Measurements from ENCODE around the gene PACRG.

The PACRG gene

DNA sequence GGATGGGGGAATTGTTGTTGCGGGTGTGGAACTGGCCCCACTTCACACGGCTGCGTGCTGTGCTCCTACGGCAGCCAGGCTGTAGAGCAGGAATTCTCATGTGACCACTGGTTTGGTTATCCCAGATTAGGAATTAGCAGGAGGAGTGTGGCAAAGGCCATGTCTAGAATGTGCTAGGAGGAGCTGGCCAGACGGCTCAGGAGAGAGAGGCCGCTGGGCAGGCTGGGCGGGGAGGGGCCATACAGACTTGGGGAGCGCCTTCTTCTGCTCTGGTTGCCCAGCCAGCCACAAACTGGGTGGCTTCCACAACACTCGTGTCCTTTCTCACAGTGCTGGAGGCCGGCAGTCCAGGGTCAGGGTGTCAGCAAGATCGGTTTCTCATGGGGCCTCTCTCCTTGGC is 441.7 kb downstream of the PACRG start:
- no peaks in the 10 kb centered on the region for H4K20me1 ChIP-seq (ENCODE audit: low read depth, low read length)
- H3K27me3 ChIP-seq (ENCODE audit: low read length) = no peaks in the 10 kb centered on the region
- no peak overlapping the region for H3K4me2 ChIP-seq (ENCODE audit: low read depth, low read length, poor library complexity, severe bottlenecking)
- H3F3A ChIP-seq (ENCODE audit: insufficient read depth) = no peaks in the 10 kb centered on the region
- no peak overlapping the region for H3K4me3 ChIP-seq (ENCODE audit: insufficient read depth, low read length, poor library complexity, severe bottlenecking)
- H3K79me2 ChIP-seq (ENCODE audit: insufficient read depth, low read length) = no peaks in the 10 kb centered on the region
- no peaks in the 10 kb centered on the region for H3K36me3 ChIP-seq (ENCODE audit: low read length)
- no peaks in the 10 kb centered on the region for H3K9me2 ChIP-seq (replicated peaks; ENCODE audit: insufficient read depth, low read length)
- no peak overlapping the region for H2AFZ ChIP-seq (ENCODE audit: low read depth, low read length, severe bottlenecking)
- H3K27ac ChIP-seq (ENCODE audit: low read depth, low read length) = no peak overlapping the region
- H3K9ac ChIP-seq (ENCODE audit: low read length) = no peak overlapping the region
- TF ChIP-seq, protein P1, sequence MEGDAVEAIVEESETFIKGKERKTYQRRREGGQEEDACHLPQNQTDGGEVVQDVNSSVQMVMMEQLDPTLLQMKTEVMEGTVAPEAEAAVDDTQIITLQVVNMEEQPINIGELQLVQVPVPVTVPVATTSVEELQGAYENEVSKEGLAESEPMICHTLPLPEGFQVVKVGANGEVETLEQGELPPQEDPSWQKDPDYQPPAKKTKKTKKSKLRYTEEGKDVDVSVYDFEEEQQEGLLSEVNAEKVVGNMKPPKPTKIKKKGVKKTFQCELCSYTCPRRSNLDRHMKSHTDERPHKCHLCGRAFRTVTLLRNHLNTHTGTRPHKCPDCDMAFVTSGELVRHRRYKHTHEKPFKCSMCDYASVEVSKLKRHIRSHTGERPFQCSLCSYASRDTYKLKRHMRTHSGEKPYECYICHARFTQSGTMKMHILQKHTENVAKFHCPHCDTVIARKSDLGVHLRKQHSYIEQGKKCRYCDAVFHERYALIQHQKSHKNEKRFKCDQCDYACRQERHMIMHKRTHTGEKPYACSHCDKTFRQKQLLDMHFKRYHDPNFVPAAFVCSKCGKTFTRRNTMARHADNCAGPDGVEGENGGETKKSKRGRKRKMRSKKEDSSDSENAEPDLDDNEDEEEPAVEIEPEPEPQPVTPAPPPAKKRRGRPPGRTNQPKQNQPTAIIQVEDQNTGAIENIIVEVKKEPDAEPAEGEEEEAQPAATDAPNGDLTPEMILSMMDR (IDR thresholded peaks at IDR 0.05; ENCODE audit: insufficient read depth, low read length, poor library complexity, severe bottlenecking) = no peak
- no peak for TF ChIP-seq EZH2phosphoT487 (conservative IDR thresholded peaks at IDR 0.05; ENCODE audit: low read length)
- no peaks in the 10 kb centered on the region for H3K9me3 ChIP-seq (ENCODE audit: insufficient read depth, low read length)

DNA sequence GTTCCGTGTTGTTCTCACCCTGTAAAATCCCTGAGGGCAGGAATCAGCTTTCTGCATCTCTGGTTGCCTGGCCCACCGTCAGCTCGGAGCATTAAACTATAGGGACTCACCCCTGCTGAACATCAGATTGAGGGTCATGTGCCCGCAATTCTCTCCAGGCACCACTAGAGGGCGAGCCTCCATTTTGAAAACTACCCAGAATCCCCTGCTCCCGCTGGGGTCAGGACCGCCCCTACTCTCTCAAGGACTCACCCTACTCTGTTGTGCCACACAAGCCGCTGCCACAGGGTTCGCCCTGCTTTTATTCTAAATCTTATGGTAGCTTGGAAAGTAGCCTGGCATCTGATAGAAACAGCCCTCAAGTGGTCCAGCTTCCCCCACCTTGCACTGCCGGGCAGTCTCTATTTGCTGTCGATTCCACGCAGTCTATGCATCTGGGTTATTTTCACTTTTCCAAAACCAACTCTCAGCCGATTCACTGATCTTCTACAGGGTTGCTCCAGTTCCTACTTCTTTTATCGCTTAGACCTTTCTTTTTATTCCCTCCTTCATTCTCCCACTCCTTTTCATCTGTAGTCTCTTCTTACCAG is 442.6 kb downstream of the PACRG start:
- H3K9ac ChIP-seq (ENCODE audit: low read length) = no peak overlapping the region
- H3K36me3 ChIP-seq (ENCODE audit: low read length) = no peaks in the 10 kb centered on the region
- H3K9me3 ChIP-seq (ENCODE audit: insufficient read depth, low read length) = no peaks in the 10 kb centered on the region
- no peaks in the 10 kb centered on the region for H3F3A ChIP-seq (ENCODE audit: insufficient read depth)
- no peak overlapping the region for H3K4me3 ChIP-seq (ENCODE audit: insufficient read depth, low read length, poor library complexity, severe bottlenecking)
- H3K27me3 ChIP-seq (ENCODE audit: low read length) = no peaks in the 10 kb centered on the region
- no peaks in the 10 kb centered on the region for H4K20me1 ChIP-seq (ENCODE audit: low read depth, low read length)
- H3K4me2 ChIP-seq (ENCODE audit: low read depth, low read length, poor library complexity, severe bottlenecking) = no peak overlapping the region
- TF ChIP-seq, protein P1 (IDR thresholded peaks at IDR 0.05; ENCODE audit: insufficient read depth, low read length, poor library complexity, severe bottlenecking) = peak; percentile 52
- TF ChIP-seq EZH2phosphoT487 (conservative IDR thresholded peaks at IDR 0.05; ENCODE audit: low read length) = no peak
- no peaks in the 10 kb centered on the region for H3K79me2 ChIP-seq (ENCODE audit: insufficient read depth, low read length)
- peak overlapping the region; percentile 36 for H2AFZ ChIP-seq (ENCODE audit: low read depth, low read length, severe bottlenecking)
- H3K27ac ChIP-seq (ENCODE audit: low read depth, low read length) = no peak overlapping the region
- no peaks in the 10 kb centered on the region for H3K9me2 ChIP-seq (replicated peaks; ENCODE audit: insufficient read depth, low read length)

DNA sequence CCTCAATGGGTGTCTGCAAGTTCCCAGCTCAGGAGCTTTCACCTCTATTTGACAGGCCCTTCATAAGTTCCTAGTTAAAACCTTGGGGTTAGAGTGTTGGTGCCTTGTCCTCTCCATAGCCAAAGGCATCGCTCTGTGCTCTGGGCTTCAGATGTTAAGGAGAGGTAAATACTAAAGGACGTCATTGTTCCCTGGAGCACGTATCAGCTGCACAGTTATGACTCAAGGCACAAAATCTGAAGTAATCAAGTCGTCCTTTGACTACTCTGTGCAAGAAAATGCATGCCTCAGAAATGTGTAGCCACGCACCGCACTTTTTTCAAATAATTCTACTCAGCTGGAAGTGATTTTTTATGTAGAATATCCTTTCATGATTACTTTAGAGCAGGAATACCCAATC is 446.0 kb downstream of the PACRG start:
- no peak overlapping the region for H3K4me3 ChIP-seq (ENCODE audit: insufficient read depth, low read length, poor library complexity, severe bottlenecking)
- no peaks in the 10 kb centered on the region for H3K36me3 ChIP-seq (ENCODE audit: low read length)
- no peaks in the 10 kb centered on the region for H3F3A ChIP-seq (ENCODE audit: insufficient read depth)
- no peaks in the 10 kb centered on the region for H3K9me2 ChIP-seq (replicated peaks; ENCODE audit: insufficient read depth, low read length)
- no peaks in the 10 kb centered on the region for H3K79me2 ChIP-seq (ENCODE audit: insufficient read depth, low read length)
- H3K4me2 ChIP-seq (ENCODE audit: low read depth, low read length, poor library complexity, severe bottlenecking) = no peak overlapping the region
- TF ChIP-seq, protein P1 (IDR thresholded peaks at IDR 0.05; ENCODE audit: insufficient read depth, low read length, poor library complexity, severe bottlenecking) = no peak
- TF ChIP-seq EZH2phosphoT487 (conservative IDR thresholded peaks at IDR 0.05; ENCODE audit: low read length) = no peak
- H3K27ac ChIP-seq (ENCODE audit: low read depth, low read length) = no peak overlapping the region
- no peak overlapping the region for H2AFZ ChIP-seq (ENCODE audit: low read depth, low read length, severe bottlenecking)
- no peaks in the 10 kb centered on the region for H4K20me1 ChIP-seq (ENCODE audit: low read depth, low read length)
- H3K9me3 ChIP-seq (ENCODE audit: insufficient read depth, low read length) = no peaks in the 10 kb centered on the region
- H3K27me3 ChIP-seq (ENCODE audit: low read length) = no peaks in the 10 kb centered on the region
- no peak overlapping the region for H3K9ac ChIP-seq (ENCODE audit: low read length)
